Epithelial cell of prostate (primary cell): ENCODE measurements around the gene DMXL2.
A peak's percentile ranks its signal among the peaks of the same experiment; 100 is the strongest.
"Not testable (repeated sequence)": the region's sequence is repeated elsewhere in the genome, so short reads cannot be mapped to it uniquely, and the experiment has no call there.

Experiments used
- DNase-seq: peaks from one replicate; pipeline ENCODE4 v3.0.0-alpha.2; 2011; ENCODE audit warnings: low read depth, low spot score
- H3K27ac ChIP-seq: fragments of 450-650 bp; 2 replicates; pipeline ENCODE4 v1.5.1; 2017; ENCODE audit warnings: mild to moderate bottlenecking

DMXL2 gene

GRCh38 chr15:51625236-51625635, 2.7 kb upstream of the DMXL2 start:
- DNase-seq = no peak
- H3K27ac ChIP-seq = no peak overlapping the region

GRCh38 chr15:51624022-51624421, 1.5 kb upstream of the DMXL2 start:
- H3K27ac ChIP-seq = peak overlapping the region; percentile 50
- no peak for DNase-seq

GRCh38 chr15:51623386-51623938, 891 bp upstream of the DMXL2 start:
- peak overlapping the region; percentile 50 for H3K27ac ChIP-seq
- DNase-seq = no peak

GRCh38 chr15:51621936-51622603, 501 bp downstream of the DMXL2 start:
- peak; percentile 5 for DNase-seq
- peak overlapping the region; percentile 50 for H3K27ac ChIP-seq

GRCh38 chr15:51621155-51621765, 1.3 kb downstream of the DMXL2 start:
- no peak for DNase-seq
- no peak overlapping the region for H3K27ac ChIP-seq

GRCh38 chr15:51620641-51621040, 1.9 kb downstream of the DMXL2 start:
- no peak overlapping the region for H3K27ac ChIP-seq
- DNase-seq = no peak

GRCh38 chr15:51620122-51620521, 2.4 kb downstream of the DMXL2 start:
- no peak for DNase-seq
- H3K27ac ChIP-seq = no peak overlapping the region

GRCh38 chr15:51619331-51620035, 3.1 kb downstream of the DMXL2 start:
- no peak for DNase-seq
- no peak overlapping the region for H3K27ac ChIP-seq

- H3K27ac ChIP-seq = no peak overlapping the region
- DNase-seq = no peak
Observed at GRCh38 chr15:51617886-51618285, 4.7 kb downstream of the DMXL2 start.

- H3K27ac ChIP-seq = no peak overlapping the region
- DNase-seq = no peak
Observed at GRCh38 chr15:51613951-51614350, 8.6 kb downstream of the DMXL2 start.

GRCh38 chr15:51612669-51613068, 9.9 kb downstream of the DMXL2 start:
- DNase-seq = not testable (repeated sequence)

GRCh38 chr15:51603462-51603948, 19.1 kb downstream of the DMXL2 start:
- not testable (repeated sequence) for H3K27ac ChIP-seq, DNase-seq

More at GRCh38 chr15:51612669-51613068, 9.9 kb downstream of the DMXL2 start:
- H3K27ac ChIP-seq = not testable (repeated sequence)

- no peak for DNase-seq
- no peak overlapping the region for H3K27ac ChIP-seq
Observed at GRCh38 chr15:51603002-51603401, 19.6 kb downstream of the DMXL2 start.

GRCh38 chr15:51602484-51602883, 20.1 kb downstream of the DMXL2 start:
- no peak overlapping the region for H3K27ac ChIP-seq
- DNase-seq = no peak

GRCh38 chr15:51601801-51602200, 20.8 kb downstream of the DMXL2 start:
- DNase-seq = no peak
- no peak overlapping the region for H3K27ac ChIP-seq

GRCh38 chr15:51600114-51600513, 22.5 kb downstream of the DMXL2 start:
- H3K27ac ChIP-seq = no peak overlapping the region
- peak; percentile 51 for DNase-seq

GRCh38 chr15:51589881-51590568, 32.5 kb downstream of the DMXL2 start:
- DNase-seq = no peak
- H3K27ac ChIP-seq = no peak overlapping the region

- DNase-seq = no peak
- no peak overlapping the region for H3K27ac ChIP-seq
Observed at GRCh38 chr15:51588966-51589365, 33.6 kb downstream of the DMXL2 start.

GRCh38 chr15:51585986-51586385, 36.6 kb downstream of the DMXL2 start:
- no peak overlapping the region for H3K27ac ChIP-seq
- no peak for DNase-seq

GRCh38 chr15:51580982-51581381, 41.6 kb downstream of the DMXL2 start:
- no peak for DNase-seq
- no peak overlapping the region for H3K27ac ChIP-seq
